GM06990 (cell line): ENCODE data around the gene INSM1.

ENCODE experiments used
- DNase-seq: peaks from one replicate; pipeline ENCODE4 v3.0.0-alpha.2; 2011; ENCODE audit not compliant: insufficient read length; ENCODE audit errors: extremely low read depth
- H3K27me3 ChIP-seq: replicated peaks from 2 replicates; pipeline ENCODE4 v1.6.0; 2011; ENCODE audit warnings: low read length; ENCODE audit not compliant: control insufficient read depth, insufficient read depth
- H3K36me3 ChIP-seq: 2 replicates; pipeline ENCODE4 v1.5.1; 2011; ENCODE audit warnings: low read length; ENCODE audit not compliant: control insufficient read depth, insufficient read depth
- H3K4me3 ChIP-seq: replicated peaks from 2 replicates; pipeline ENCODE4 v1.5.1; 2011; ENCODE audit warnings: low read depth, mild to moderate bottlenecking, control low read depth, low read length
- CTCF ChIP-seq: IDR thresholded peaks from 2 replicates; pipeline ENCODE4 v1.5.1; 2011; ENCODE audit warnings: low read length, control low read depth, mild to moderate bottlenecking, inconsistent platforms; ENCODE audit not compliant: insufficient read depth, poor library complexity, severe bottlenecking

INSM1 gene

GRCh38 chr20:20338133-20338730 is 29.7 kb upstream of the INSM1 start:
- DNase-seq = no peak
- no peak overlapping the region for H3K4me3 ChIP-seq
- TF ChIP-seq CTCF = no peak
- no peaks in the 10 kb centered on the region for H3K36me3 ChIP-seq
- no peaks in the 10 kb centered on the region for H3K27me3 ChIP-seq

DNA sequence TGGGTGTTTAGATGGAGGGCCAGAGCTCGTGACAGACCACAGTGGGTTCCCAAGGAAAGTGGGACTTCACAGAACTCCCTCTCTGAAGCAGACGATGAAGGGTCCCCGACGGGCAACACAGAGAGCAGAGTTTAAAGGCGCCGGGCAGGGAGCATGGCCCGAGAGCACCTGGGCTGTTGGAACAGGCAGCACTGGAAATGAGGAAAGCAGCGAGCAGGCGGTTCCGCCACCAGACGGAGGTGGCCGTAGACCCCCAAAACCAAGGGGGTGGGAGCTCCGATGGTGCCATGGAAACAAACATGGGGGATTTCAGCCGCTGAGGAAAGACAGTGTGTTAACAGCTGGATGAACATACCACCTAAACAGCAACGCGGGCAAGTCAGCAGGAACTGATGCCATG is 27.5 kb upstream of the INSM1 start:
- no peaks in the 10 kb centered on the region for H3K36me3 ChIP-seq
- TF ChIP-seq CTCF = no peak
- H3K27me3 ChIP-seq = no peaks in the 10 kb centered on the region

GRCh38 chr20:20341371-20341770 is 26.5 kb upstream of the INSM1 start:
- no peak overlapping the region for H3K4me3 ChIP-seq
- H3K36me3 ChIP-seq = no peaks in the 10 kb centered on the region
- DNase-seq = no peak
- no peak for TF ChIP-seq CTCF
- no peaks in the 10 kb centered on the region for H3K27me3 ChIP-seq

More for the DNA sequence above, 27.5 kb upstream of the INSM1 start:
- H3K4me3 ChIP-seq = no peak overlapping the region
- DNase-seq = no peak

- DNase-seq = no peak
- Histone ChIP-seq H3K4me3 (no peak overlapping the region), H3K36me3 (no peaks in the 10 kb centered on the region), H3K27me3 (no peaks in the 10 kb centered on the region)
- TF ChIP-seq CTCF = no peak
Measured at GRCh38 chr20:20342066-20342465, 25.8 kb upstream of the INSM1 start.

GRCh38 chr20:20343932-20344331 is 24.0 kb upstream of the INSM1 start:
- no peak overlapping the region for H3K4me3 ChIP-seq
- TF ChIP-seq CTCF = no peak
- no peak for DNase-seq

DNA sequence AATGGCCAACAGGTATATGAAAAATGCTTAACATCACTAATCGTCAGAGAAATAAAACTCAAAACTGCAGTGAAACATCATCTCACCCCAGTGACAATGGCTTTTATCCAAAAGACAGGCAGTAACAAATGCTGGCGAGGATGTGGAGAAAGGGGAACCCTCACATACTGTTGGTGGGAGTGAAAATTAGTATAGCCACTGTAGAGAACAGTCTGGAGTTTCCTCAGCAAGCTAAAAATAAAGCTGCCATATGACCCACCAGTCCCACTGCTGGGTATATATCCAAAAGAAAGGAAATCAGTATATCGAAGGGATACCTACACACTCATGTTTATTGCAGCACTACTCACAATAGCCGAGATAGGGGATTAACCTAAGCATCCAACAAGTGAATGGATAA is 23.4 kb upstream of the INSM1 start:
- no peaks in the 10 kb centered on the region for H3K27me3 ChIP-seq
- no peak overlapping the region for H3K4me3 ChIP-seq
- no peak for TF ChIP-seq CTCF
- DNase-seq = no peak
- H3K36me3 ChIP-seq = no peaks in the 10 kb centered on the region

More at GRCh38 chr20:20343932-20344331, 24.0 kb upstream of the INSM1 start:
- Histone ChIP-seq H3K27me3 (no peaks in the 10 kb centered on the region), H3K36me3 (no peaks in the 10 kb centered on the region)
